Hematopoietic multipotent progenitor cell treated with erythropoietin and hydrocortisone succinate and interleukin-3 and kit ligand, for 4 days (in vitro differentiated cells): ENCODE results near the gene KCNK7.

Source experiments
- DNase-seq: peaks from one replicate; pipeline ENCODE4 v3.0.0-alpha.2; 2015

KCNK7 gene

GRCh38 chr11:65585396-65586246 lies 10.0 kb downstream of the KCNK7 start:
- no peak for DNase-seq

GRCh38 chr11:65584723-65585171 lies 10.9 kb downstream of the KCNK7 start:
- no peak for DNase-seq

- no peak for DNase-seq
Observed at GRCh38 chr11:65584106-65584505, 11.5 kb downstream of the KCNK7 start.

GRCh38 chr11:65583589-65583988 lies 12.0 kb downstream of the KCNK7 start:
- DNase-seq: no peak

- no peak for DNase-seq
Observed at GRCh38 chr11:65581928-65582327, 13.7 kb downstream of the KCNK7 start.

GRCh38 chr11:65580756-65581155 lies 14.8 kb downstream of the KCNK7 start:
- no peak for DNase-seq

GRCh38 chr11:65580031-65580692 lies 15.4 kb downstream of the KCNK7 start:
- no peak for DNase-seq

GRCh38 chr11:65579291-65579690 lies 16.3 kb downstream of the KCNK7 start:
- peak; percentile 38 for DNase-seq

GRCh38 chr11:65578667-65579066 lies 16.9 kb downstream of the KCNK7 start:
- DNase-seq: peak; percentile 75

GRCh38 chr11:65578134-65578533 lies 17.5 kb downstream of the KCNK7 start:
- DNase-seq: no peak

GRCh38 chr11:65577756-65578109 lies 17.9 kb downstream of the KCNK7 start:
- no peak for DNase-seq

- peak; percentile 74 for DNase-seq
Observed at GRCh38 chr11:65576867-65577755, 18.5 kb downstream of the KCNK7 start.

- peak; percentile 37 for DNase-seq
Observed at GRCh38 chr11:65576232-65576866, 19.3 kb downstream of the KCNK7 start.

GRCh38 chr11:65575568-65576231 lies 19.9 kb downstream of the KCNK7 start, which contains the start of gene EHBP1L1:
EHBP1L1 (plus strand) TSS chr11:65576053; CDS start chr11:65576303, 250 bp downstream.
- DNase-seq: peak; percentile 86

- DNase-seq: peak; percentile 81
Observed at GRCh38 chr11:65574811-65575567, 20.6 kb downstream of the KCNK7 start.

GRCh38 chr11:65574109-65574810 lies 21.3 kb downstream of the KCNK7 start:
- peak; percentile 98 for DNase-seq

GRCh38 chr11:65573391-65574079 lies 22.1 kb downstream of the KCNK7 start:
- DNase-seq: no peak

GRCh38 chr11:65572356-65573051 lies 23.1 kb downstream of the KCNK7 start, which contains the start of gene FAM89B:
FAM89B (plus strand) TSS chr11:65572538; CDS start chr11:65572670, 132 bp downstream.
- peak; percentile 97 for DNase-seq

- DNase-seq: peak; percentile 70
Observed at GRCh38 chr11:65571940-65572339, 23.7 kb downstream of the KCNK7 start.
